H1 (cell line): Measurements from ENCODE around the gene TMEM45A. TPM values are rescaled to one million over a fixed set of nuclear protein-coding genes. Genes with fewer than 3 reads are reported as not detected.

Source experiments
- CTCF ChIA-PET: fragments of 300-600 bp; sonication (Branson Sonifier 250); formaldehyde crosslinking; loops from one replicate; lab custom pipeline; 2021; ENCODE audit not compliant: partially characterized antibody; lab: Charles Lee
- POLR2A ChIA-PET: fragments of 300-600 bp; sonication (Branson Sonifier 250); formaldehyde crosslinking; loops from one replicate; lab custom pipeline; 2021; ENCODE audit warnings: inconsistent platforms; ENCODE audit not compliant: partially characterized antibody; lab: Charles Lee
- DNase-seq, 2 experiments: peaks; one replicate each; pipeline versions ENCODE4 v3.0.0 to v3.0.0-alpha.2; 2010 to 2022; ENCODE audit warnings: low spot score in 2 of 2, low read depth in 1 of 2, mixed read lengths in 1 of 2
- FAIRE-seq: peaks from 2 replicates; lab custom pipeline; 2011; peaks lifted over from hg19 to GRCh38; lab: Jason Lieb, UNC
- H2AFZ ChIP-seq: 2 replicates; pipeline ENCODE4 v1.8.1; 2012; ENCODE audit warnings: low read length, inconsistent platforms
- H2AK5ac ChIP-seq: 2 replicates; pipeline ENCODE4 v1.6.1; 2013; ENCODE audit warnings: low read depth, low read length
- H2BK120ac ChIP-seq: replicated peaks from 2 replicates; pipeline ENCODE3; 2013; ENCODE audit warnings: low read depth, low read length, inconsistent platforms
- H2BK12ac ChIP-seq: 2 replicates; pipeline ENCODE4 v1.6.1; 2013; ENCODE audit warnings: low read depth, low read length
- H2BK15ac ChIP-seq: 2 replicates; pipeline ENCODE4 v1.6.1; 2013; ENCODE audit warnings: low read length
- H2BK20ac ChIP-seq: 2 replicates; pipeline ENCODE4 v1.6.1; 2013; ENCODE audit warnings: low read length
- H2BK5ac ChIP-seq: 2 replicates; pipeline ENCODE4 v1.6.1; 2013; ENCODE audit warnings: low read depth, low read length
- H3K14ac ChIP-seq: 2 replicates; pipeline ENCODE4 v1.6.1; 2013; ENCODE audit warnings: inconsistent platforms; ENCODE audit not compliant: insufficient read length
- H3K18ac ChIP-seq: 2 replicates; pipeline ENCODE4 v1.6.1; 2013; ENCODE audit warnings: low read length; ENCODE audit errors: extremely low read depth
- H3K23ac ChIP-seq: 2 replicates; pipeline ENCODE4 v1.6.1; 2013; ENCODE audit warnings: inconsistent platforms; ENCODE audit not compliant: insufficient read length
- H3K23me2 ChIP-seq: 2 replicates; pipeline ENCODE4 v1.6.1; 2013; ENCODE audit warnings: low read depth, low read length
- H3K27ac ChIP-seq: 2 replicates; pipeline ENCODE4 v1.6.1; 2011; ENCODE audit warnings: low read depth, low read length, inconsistent platforms
- H3K27me3 ChIP-seq, 4 experiments: replicated peaks in 1 of 4; 1 replicate in 1 of 4; 2 replicates in 3 of 4; pipeline versions ENCODE4 v1.6.1 to v1.8.1; 2011 to 2013; ENCODE audit warnings: low read length in 3 of 4, mild to moderate bottlenecking in 3 of 4, inconsistent platforms in 2 of 4, mixed read lengths in 2 of 4, moderate library complexity in 1 of 4; ENCODE audit not compliant: control insufficient read depth in 3 of 4, insufficient read depth in 3 of 4; ENCODE audit errors: extremely low read depth in 1 of 4
- H3K36me3 ChIP-seq, 4 experiments: 2 replicates each; pipeline versions ENCODE4 v1.6.1 to v1.8.1; 2011 to 2013; ENCODE audit warnings: mild to moderate bottlenecking in 4 of 4, low read length in 3 of 4, moderate library complexity in 2 of 4, control low read depth in 1 of 4, inconsistent platforms in 1 of 4; ENCODE audit not compliant: insufficient read depth in 4 of 4, control insufficient read depth in 2 of 4
- H3K4ac ChIP-seq: replicated peaks from 2 replicates; pipeline ENCODE3; 2013; ENCODE audit warnings: low read length, low read depth, mixed read lengths, inconsistent platforms; ENCODE audit not compliant: insufficient read length
- H3K4me1 ChIP-seq, 4 experiments: replicated peaks in 1 of 4; 1 replicate in 1 of 4; 2 replicates in 3 of 4; pipeline versions ENCODE4 v1.6.1 to v1.8.1; 2011 to 2013; ENCODE audit warnings: low read length in 3 of 4, inconsistent platforms in 2 of 4, mixed read lengths in 1 of 4; ENCODE audit not compliant: insufficient read depth in 4 of 4, control insufficient read depth in 3 of 4
- H3K4me2 ChIP-seq, 2 experiments: 2 replicates each; pipeline versions ENCODE4 v1.6.1 to v1.8.1; 2011 to 2013; ENCODE audit warnings: low read depth in 2 of 2, low read length in 2 of 2, control low read depth in 1 of 2, inconsistent platforms in 1 of 2, mild to moderate bottlenecking in 1 of 2; ENCODE audit not compliant: insufficient read depth in 1 of 2
- H3K4me3 ChIP-seq, 4 experiments: fragments of 200-600, 300-600 bp in 1 of 4; sonication (generic), shearing (Covaris generic), sonication (Bioruptor Twin) in 1 of 4; 2 replicates each; pipeline versions ENCODE4 v1.5.1 to v1.8.1; 2011 to 2016; ENCODE audit warnings: low read length in 4 of 4, low read depth in 3 of 4, control low read depth in 2 of 4, inconsistent platforms in 2 of 4, mild to moderate bottlenecking in 2 of 4, mixed read lengths in 1 of 4, moderate library complexity in 1 of 4; ENCODE audit not compliant: insufficient read depth in 2 of 4; ENCODE audit errors: extremely low read depth in 1 of 4
- H3K56ac ChIP-seq: replicated peaks from 2 replicates; pipeline ENCODE3; 2013; ENCODE audit warnings: low read depth, mild to moderate bottlenecking, mixed read lengths, low read length, inconsistent platforms; ENCODE audit not compliant: insufficient read length
- H3K79me1 ChIP-seq: 2 replicates; pipeline ENCODE4 v1.6.1; 2013; ENCODE audit warnings: low read depth, low read length, control low read depth
- H3K79me2 ChIP-seq, 2 experiments: 2 replicates each; pipeline versions ENCODE4 v1.6.1 to v1.8.1; 2012 to 2013; ENCODE audit warnings: low read length in 2 of 2, mild to moderate bottlenecking in 2 of 2, inconsistent platforms in 1 of 2; ENCODE audit not compliant: insufficient read depth in 2 of 2, control insufficient read depth in 1 of 2
- H3K9ac ChIP-seq, 4 experiments: replicated peaks in 1 of 4; 1 replicate in 1 of 4; 2 replicates in 3 of 4; pipeline versions ENCODE4 v1.6.1 to v1.8.1; 2011 to 2013; ENCODE audit warnings: low read depth in 3 of 4, low read length in 3 of 4, control low read depth in 2 of 4, mild to moderate bottlenecking in 2 of 4, moderate library complexity in 2 of 4, inconsistent platforms in 1 of 4; ENCODE audit errors: extremely low read depth in 1 of 4
- H3K9me3 ChIP-seq, 2 experiments: 2 replicates each; pipeline versions ENCODE4 v1.6.1 to v1.8.1; 2012 to 2013; ENCODE audit warnings: mild to moderate bottlenecking in 2 of 2, moderate library complexity in 2 of 2, control low read depth in 1 of 2, inconsistent platforms in 1 of 2, low read depth in 1 of 2, low read length in 1 of 2, mixed read lengths in 1 of 2; ENCODE audit not compliant: insufficient read depth in 2 of 2
- H4K20me1 ChIP-seq, 2 experiments: replicated peaks in 1 of 2; 2 replicates each; pipeline versions ENCODE3 to v1.8.1; 2011 to 2013; ENCODE audit warnings: inconsistent platforms in 2 of 2, low read length in 2 of 2, mild to moderate bottlenecking in 1 of 2; ENCODE audit not compliant: insufficient read depth in 2 of 2, control insufficient read depth in 1 of 2
- H4K5ac ChIP-seq: 2 replicates; pipeline ENCODE4 v1.6.1; 2013; ENCODE audit warnings: low read length, low read depth, mixed read lengths, inconsistent platforms; ENCODE audit not compliant: insufficient read length
- H4K8ac ChIP-seq: 2 replicates; pipeline ENCODE4 v1.8.0; 2013; ENCODE audit warnings: mild to moderate bottlenecking, moderate library complexity, low read length, inconsistent platforms; ENCODE audit not compliant: insufficient read depth; ENCODE audit errors: extremely low read depth
- H4K91ac ChIP-seq: replicated peaks from 2 replicates; pipeline ENCODE3; 2013; ENCODE audit warnings: low read length, mixed read lengths, inconsistent platforms; ENCODE audit not compliant: insufficient read length
- FOSL1 ChIP-seq: IDR thresholded peaks from 2 replicates; pipeline ENCODE4 v1.6.1; 2011; ENCODE audit warnings: mild to moderate bottlenecking, low read depth, low read length, moderate library complexity; ENCODE audit not compliant: insufficient read depth
- JUN ChIP-seq: IDR thresholded peaks from 2 replicates; pipeline ENCODE4 v1.6.1; 2011; ENCODE audit warnings: low read depth, mild to moderate bottlenecking, improper control_type of control experiment, low read length
- KDM1A ChIP-seq: fragments of 200-600, 300-600 bp; sonication (generic); IDR thresholded peaks from 2 replicates; pipeline ENCODE4 v1.7.1; 2016; ENCODE audit warnings: mild to moderate bottlenecking, low read length, borderline replicate concordance
- KDM4A ChIP-seq: IDR thresholded peaks from one replicate; pipeline ENCODE4 v1.7.1; 2012; ENCODE audit warnings: low read depth, mild to moderate bottlenecking, moderate library complexity, low read length, inconsistent platforms; ENCODE audit not compliant: severe bottlenecking
- PHF8 ChIP-seq: fragments of 200-600 bp; sonication (generic); conservative IDR thresholded peaks from 2 replicates; pipeline ENCODE4 v1.7.1; 2012; ENCODE audit warnings: low read depth, mild to moderate bottlenecking, inconsistent platforms, low read length, moderate library complexity
- POLR2A ChIP-seq, 2 experiments: IDR thresholded peaks; 1 replicate in 1 of 2; 2 replicates in 1 of 2; pipeline ENCODE4 v1.6.1; 2011; ENCODE audit warnings: low read depth in 2 of 2, low read length in 2 of 2, mild to moderate bottlenecking in 2 of 2; ENCODE audit errors: control extremely low read depth in 1 of 2
- RXRA ChIP-seq: IDR thresholded peaks from 2 replicates; pipeline ENCODE4 v1.6.1; 2011; ENCODE audit warnings: low read depth, mild to moderate bottlenecking, low read length, moderate library complexity; ENCODE audit not compliant: insufficient read depth
- SIN3A ChIP-seq, 2 experiments: IDR thresholded peaks in 1 of 2; conservative IDR thresholded peaks in 1 of 2; 2 replicates each; pipeline ENCODE4 v1.6.1; 2011 to 2012; ENCODE audit warnings: low read length in 2 of 2, improper control_type of control experiment in 1 of 2, low read depth in 1 of 2, mild to moderate bottlenecking in 1 of 2
- SP1 ChIP-seq: IDR thresholded peaks from 2 replicates; pipeline ENCODE4 v1.6.1; 2011; ENCODE audit warnings: low read depth, low read length
- SP4 ChIP-seq: IDR thresholded peaks from 2 replicates; pipeline ENCODE4 v1.6.1; 2012; ENCODE audit warnings: low read length, inconsistent platforms
- SUZ12 ChIP-seq: fragments of 200-600 bp; sonication (generic); IDR thresholded peaks from 2 replicates; pipeline ENCODE4 v1.6.1; 2012; ENCODE audit warnings: mild to moderate bottlenecking, inconsistent platforms, low read length, moderate library complexity, mixed read lengths
- WGBS, 2 experiments: shearing (Covaris generic) in 1 of 2; methylation state at CpG; one replicate each; pipeline versions ENCODE4 v1.1.6 to v1.1.7; 2013 to 2015; ENCODE audit warnings: low lambda C conversion rate in 2 of 2, mixed read lengths in 2 of 2, inconsistent platforms in 1 of 2, low coverage in 1 of 2, missing lambda C conversion rate in 1 of 2; ENCODE audit not compliant: insufficient replicate concordance in 2 of 2, insufficient coverage in 1 of 2, insufficient read length in 1 of 2; ENCODE audit errors: extremely low coverage in 1 of 2, missing lambda C conversion rate in 1 of 2; 5-methylcytosine and 5-hydroxymethylcytosine counted together
- polyA plus RNA-seq, 7 experiments: library from polyadenylated mRNA; depleted of rRNA in 3 of 7; stranded (reverse) in 5 of 7; unstranded in 2 of 7; fragments of >200 nt in 5 of 7; fragments of 200-250 nt in 2 of 7; gene quantifications; 1 replicate in 5 of 7; 2 replicates in 1 of 7; 4 replicates in 1 of 7; pipeline versions ENCODE4 v1.2.1 to v1.2.3, GENCODE V29; 2011 to 2013; ENCODE audit warnings: missing spikeins in 2 of 7, mixed read lengths in 2 of 7
- total RNA-seq: library from RNA; stranded (reverse); fragmentation: NEBNext Ultra II Directional; extraction: Animal tissue kit (Norgen Biotek cat#: 25700); gene quantifications from 2 replicates; pipeline ENCODE4 v1.2.1, GENCODE V29; 2021
- TF ChIP-seq, protein P1 (sequence below): IDR thresholded peaks from 2 replicates; pipeline ENCODE4 v1.6.1; 2011; ENCODE audit warnings: low read depth, mild to moderate bottlenecking, low read length; ENCODE audit not compliant: insufficient read depth
- TF ChIP-seq, protein P2 (sequence below): IDR thresholded peaks from 2 replicates; pipeline ENCODE4 v1.6.1; 2012; ENCODE audit warnings: inconsistent platforms

Gene TMEM45A
- total and polyA plus RNA-seq, 2 of the 8 experiments (the other 6 are each of a cell fraction or from before 2014, with no cell fraction given) = 12.9 to 14.2 TPM

DNA sequence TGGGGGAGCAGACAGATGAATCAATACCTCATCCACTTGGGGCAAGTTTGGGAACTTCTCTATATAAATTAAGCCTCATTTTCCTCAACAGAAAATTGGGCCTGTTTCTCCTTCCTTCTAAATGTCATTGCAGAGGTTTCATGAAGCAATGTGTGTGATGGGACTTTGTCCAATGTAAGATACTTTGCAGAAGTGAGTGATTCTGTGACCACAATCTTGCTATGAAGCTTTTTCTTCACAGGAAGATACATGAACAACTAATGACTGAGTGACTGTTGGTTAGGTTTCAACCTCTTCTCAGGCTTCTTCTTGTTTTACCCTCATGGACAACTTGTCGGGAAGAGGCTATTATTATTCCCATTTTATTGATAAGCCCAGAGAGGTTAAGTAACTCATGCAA is 11.0 kb downstream of the TMEM45A start:
- FAIRE-seq (no peak), DNase-seq (no peak)
- Histone ChIP-seq H3K4me2 (no peak overlapping the region), H3K79me1 (no peaks in the 10 kb centered on the region), H3K4ac (no peak overlapping the region), H4K8ac (no peak overlapping the region), H3K79me2 (no peaks in the 10 kb centered on the region), H3K4me1 (peaks cover 0 to 4% (median 1%) of the 10 kb centered on the region in 4 experiments; a peak in 2 of 7 replicates), H2BK15ac (no peak overlapping the region), H2BK5ac (no peak overlapping the region), H2AFZ (no peak overlapping the region), H3K9me3 (peaks cover 0 to 14% of the 10 kb centered on the region in 2 experiments; a peak in 1 of 4 replicates), H3K23me2 (no peaks in the 10 kb centered on the region), H2BK20ac (no peak overlapping the region), H2BK12ac (no peak overlapping the region), H4K20me1 (no peaks in the 10 kb centered on the region), H3K27me3 (no peaks in the 10 kb centered on the region), H3K36me3 (no peaks in the 10 kb centered on the region), H3K9ac (no peak overlapping the region), H3K18ac (no peak overlapping the region), H4K91ac (no peak overlapping the region), H3K27ac (no peak overlapping the region), H3K4me3 (no peak overlapping the region), H2AK5ac (no peak overlapping the region), H4K5ac (no peak overlapping the region), H3K56ac (no peak overlapping the region), H3K23ac (no peak overlapping the region), H3K14ac (no peak overlapping the region), H2BK120ac (no peak overlapping the region)
- POLR2A ChIA-PET = interaction anchor here (1.8 kb wide), 1 partner anchor 11 kb away, joined by 4 read pairs; the partner anchor contains the start of gene TMEM45A
- CTCF ChIA-PET = no interaction called here
- 89% methylated on average over 1 of the region's 1 CpG; no CpG with 5 or more reads in 1 of the 2 experiments for WGBS, 2 experiments
- TF ChIP-seq, protein P1, sequence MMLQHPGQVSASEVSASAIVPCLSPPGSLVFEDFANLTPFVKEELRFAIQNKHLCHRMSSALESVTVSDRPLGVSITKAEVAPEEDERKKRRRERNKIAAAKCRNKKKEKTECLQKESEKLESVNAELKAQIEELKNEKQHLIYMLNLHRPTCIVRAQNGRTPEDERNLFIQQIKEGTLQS = no peak
- TF ChIP-seq PHF8 = no peak
- TF ChIP-seq SUZ12 = no peak
- TF ChIP-seq, protein P2, sequence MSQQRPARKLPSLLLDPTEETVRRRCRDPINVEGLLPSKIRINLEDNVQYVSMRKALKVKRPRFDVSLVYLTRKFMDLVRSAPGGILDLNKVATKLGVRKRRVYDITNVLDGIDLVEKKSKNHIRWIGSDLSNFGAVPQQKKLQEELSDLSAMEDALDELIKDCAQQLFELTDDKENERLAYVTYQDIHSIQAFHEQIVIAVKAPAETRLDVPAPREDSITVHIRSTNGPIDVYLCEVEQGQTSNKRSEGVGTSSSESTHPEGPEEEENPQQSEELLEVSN = no peak
- no peak for TF ChIP-seq SP4
- no peak for TF ChIP-seq RXRA
- TF ChIP-seq SP1 = no peak
- no peak for TF ChIP-seq JUN
- TF ChIP-seq SIN3A (conservative IDR thresholded peaks at IDR 0.05 in 1 of 2, IDR thresholded peaks at IDR 0.05 in 1 of 2; ENCODE audit: low read depth in 1 of 2, low read length in 2 of 2) = no peak
- TF ChIP-seq FOSL1 = no peak
- no peak for TF ChIP-seq KDM1A
- no peak for TF ChIP-seq KDM4A
- TF ChIP-seq POLR2A (IDR thresholded peaks at IDR 0.05; ENCODE audit: control extremely low read depth in 1 of 2, low read depth in 2 of 2, low read length in 2 of 2) = no peak
